GM21390 (cell line): ENCODE data around the gene COMP.
"Not testable (repeated sequence)": the region's sequence is repeated elsewhere in the genome, so short reads cannot be mapped to it uniquely, and the experiment has no call there.

Experiments
- ATAC-seq: cut with Tn5 transposase; IDR thresholded peaks from one replicate; pipeline ENCODE4 v1.9.1; 2021; ENCODE audit not compliant: unreplicated experiment

COMP gene

DNA sequence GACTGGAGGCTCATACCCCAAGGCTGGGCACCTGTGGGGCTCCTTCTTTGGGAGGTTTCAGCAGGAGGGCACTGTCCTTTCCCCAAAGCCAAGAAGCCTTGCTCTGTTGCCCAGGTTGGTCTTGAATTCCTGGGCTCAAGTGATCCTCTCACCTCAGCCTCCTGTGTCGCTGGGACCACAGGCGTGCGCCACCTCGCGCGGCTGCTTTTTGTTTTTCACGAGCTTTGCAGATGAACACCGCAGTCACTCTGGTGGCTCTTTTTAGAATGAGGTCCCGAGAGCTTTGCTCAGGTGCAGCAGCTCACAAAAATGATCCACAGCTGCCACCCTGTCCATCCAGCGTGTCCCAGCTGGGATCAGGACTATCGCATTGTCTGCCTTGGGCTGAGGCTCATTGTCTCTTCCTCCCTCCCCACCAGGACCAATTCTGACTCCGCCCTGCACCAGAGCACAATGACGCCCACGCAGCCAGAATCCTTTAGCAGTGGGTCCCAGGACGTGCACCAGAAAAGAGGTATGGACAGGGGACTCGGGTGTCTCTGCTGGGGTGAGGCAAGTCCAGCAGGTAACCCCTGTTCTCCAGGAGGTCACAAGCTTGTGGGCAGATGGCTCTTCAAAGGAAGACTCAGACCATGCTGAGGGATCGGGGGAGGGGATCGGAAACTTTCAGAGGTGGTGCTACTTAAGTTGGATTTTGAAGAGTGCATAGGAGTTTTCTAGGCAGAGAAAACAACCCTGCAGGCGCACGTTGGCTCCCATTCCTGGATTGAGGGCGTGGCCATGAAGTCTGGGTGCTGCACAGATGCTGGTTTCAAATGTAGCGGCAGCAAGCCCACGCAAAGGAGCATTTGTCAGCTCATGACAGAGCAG lies 41.5 kb downstream of the COMP start:
- no peak for ATAC-seq

DNA sequence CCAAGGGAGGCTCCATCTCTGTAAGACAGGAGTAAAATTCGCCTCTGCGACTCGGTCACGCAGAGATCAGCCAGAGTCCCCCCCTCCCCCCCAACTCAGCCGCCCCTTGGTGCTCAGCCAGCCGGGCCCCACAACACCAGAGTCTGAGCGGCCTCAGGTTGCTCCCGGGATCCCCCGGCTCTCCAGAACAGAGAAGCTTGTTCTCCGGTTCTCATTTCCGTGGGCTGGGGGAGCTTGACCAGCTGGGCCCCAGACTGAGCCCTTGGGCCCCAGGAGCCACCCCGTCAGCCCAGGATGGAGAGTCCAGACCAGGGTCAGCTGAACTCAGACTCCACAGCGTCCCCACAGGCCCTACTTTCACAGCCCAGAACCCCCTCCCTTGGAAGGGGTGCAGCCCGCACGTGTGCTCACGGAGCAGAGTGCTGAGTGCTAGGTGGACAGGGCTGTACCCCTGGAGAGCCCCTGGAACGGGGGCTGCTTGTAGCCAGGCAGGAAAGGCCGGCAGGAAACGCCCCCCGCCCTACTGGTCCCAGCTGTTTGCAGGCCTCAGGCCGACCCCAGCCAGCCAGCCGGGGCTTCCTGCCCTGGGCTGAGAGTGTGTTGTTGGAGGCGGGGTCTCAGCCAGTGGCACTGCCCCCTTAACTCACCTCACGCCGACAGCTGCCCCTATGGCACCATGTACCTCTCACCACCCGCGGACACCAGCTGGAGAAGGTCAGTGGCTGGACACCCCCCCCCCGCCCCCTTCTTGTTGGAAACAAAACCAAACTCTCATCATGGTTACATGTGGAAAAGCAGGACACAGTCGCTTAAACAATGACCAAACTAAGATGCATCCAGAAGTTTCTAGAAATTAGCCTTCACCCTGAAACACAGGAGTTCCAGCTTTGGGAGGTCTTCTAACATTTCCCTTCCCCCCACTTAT lies 44.4 kb downstream of the COMP start:
- no peak for ATAC-seq

DNA sequence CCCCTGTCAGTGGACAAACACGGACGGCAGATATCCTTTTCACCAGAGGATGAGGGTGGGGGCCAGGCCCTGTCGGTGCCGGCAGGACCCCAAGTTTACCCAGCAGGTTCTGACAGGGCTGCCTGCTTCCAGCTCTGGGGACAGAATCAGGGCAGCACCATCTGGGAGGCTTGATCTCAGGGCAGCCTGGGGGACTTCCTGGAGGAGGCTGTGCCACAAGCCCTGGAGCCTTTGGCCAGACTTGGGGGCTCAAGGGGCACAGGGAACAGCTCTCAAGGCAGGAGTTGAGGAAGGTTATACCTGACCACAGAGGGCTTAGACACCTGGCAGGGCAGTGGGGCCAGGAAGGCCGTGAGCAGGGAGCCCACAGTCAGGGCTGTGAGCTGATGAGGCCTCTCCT lies 45.2 kb downstream of the COMP start:
- no peak for ATAC-seq

DNA sequence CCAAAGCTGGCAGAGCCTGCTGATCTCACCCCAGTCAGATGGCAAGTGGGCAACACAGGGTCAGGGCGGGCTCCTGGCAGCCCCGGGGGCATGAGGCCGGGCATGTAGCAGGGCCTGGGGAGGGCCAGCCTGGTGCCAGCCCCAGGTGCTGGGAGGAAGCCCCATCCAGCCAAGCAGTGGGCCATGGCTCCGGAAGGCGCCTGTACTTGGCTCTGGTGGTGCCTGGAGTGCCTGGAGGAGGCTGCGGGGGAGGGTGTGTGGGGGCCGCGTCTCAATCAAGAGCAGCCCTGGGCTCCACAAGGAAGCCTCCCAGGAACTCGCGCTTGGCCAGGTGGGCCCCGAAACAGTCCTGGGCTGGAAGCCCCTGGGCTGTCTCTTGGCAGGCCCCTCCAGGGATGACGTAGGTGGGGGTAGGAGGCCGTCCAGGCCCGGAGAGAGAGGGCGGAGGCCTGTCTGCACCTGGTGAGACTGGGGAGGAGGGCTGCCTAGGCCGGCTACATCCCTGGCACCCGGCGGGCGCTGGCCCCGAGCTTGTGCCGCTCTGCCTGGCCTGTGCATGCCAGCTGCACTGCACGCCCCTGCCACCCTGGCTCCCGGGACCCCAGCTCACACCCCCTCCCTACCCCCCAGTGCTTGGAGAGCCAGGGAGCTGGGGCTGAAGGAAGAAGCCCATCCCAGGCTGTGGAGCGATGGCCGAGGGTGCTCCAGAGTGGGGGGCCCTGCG lies 45.9 kb downstream of the COMP start:
- ATAC-seq: no peak

DNA sequence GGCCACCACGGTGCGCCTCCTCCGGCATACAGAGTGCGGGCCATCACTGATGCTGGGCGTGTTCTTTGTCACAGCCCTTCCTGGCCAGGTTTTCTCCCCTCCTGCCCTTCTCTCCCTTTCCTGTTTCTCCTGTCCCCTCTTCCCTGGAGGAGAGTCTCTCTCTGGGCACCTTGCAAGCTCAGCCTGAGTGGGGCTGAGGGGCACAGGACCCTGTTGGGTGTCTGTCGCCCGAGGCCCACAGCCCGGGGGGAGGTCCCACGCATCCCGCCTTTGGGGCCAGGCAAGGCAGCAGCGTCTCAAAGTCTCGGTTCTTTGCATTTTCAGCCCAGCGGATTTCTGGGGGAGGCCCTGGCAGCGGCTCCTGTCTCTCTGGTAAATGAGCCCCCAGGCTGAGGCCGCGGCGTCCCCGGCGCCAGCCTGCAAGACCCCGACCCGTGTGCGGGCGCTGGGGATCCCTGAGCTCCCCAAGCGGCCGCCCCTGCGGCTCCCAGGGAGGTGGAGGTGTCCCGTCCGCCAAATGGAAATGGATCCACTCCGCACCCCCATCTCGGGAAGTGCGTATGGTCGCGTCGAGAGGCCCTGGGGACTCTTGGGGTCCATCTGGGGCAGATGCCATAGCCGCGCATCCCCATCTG lies 47.2 kb downstream of the COMP start:
- ATAC-seq: no peak

DNA sequence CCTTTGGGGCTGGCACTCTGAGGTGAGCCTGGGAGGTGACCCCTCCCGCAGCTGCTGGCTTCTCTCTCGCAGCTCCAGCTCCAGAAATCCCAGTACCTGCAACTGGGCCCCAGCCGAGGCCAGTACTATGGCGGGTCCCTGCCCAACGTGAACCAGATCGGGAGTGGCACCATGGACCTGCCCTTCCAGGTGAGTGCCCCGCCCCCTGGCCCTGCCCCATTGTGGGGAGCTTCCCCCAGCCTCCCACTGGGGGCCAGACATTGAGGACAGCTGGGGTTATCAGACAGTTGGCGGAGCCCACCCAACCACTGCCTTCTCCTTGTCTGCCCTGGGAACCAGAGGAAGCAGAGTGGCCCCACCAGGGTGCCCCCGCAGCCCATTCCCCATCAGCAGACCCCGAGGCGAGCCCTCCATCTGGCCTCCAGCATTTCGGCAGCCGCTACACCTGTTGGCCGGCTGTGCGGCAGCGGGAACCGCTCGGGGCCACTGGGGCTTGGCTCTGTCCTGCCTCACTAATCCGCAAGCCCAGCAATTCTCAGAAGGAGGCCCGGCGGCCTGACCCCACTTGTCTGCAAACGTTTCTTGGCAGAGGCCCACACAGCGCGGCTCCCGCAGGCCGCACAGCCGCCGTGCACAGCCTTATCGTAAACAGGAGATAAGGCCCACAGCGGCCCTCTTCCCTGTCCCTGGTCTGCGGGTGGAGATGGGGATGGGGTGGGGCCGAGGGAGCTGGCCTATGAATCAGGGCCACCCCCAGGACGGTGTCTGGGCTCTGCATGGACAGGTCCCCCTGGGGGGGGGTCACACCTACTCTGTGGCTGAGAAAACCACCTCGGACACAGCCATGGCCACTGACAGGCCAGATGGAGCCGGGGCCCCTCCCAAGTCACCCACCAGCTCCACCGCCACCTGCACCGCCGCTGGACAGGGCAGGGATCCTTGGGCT lies 48.0 kb downstream of the COMP start:
- no peak for ATAC-seq

DNA sequence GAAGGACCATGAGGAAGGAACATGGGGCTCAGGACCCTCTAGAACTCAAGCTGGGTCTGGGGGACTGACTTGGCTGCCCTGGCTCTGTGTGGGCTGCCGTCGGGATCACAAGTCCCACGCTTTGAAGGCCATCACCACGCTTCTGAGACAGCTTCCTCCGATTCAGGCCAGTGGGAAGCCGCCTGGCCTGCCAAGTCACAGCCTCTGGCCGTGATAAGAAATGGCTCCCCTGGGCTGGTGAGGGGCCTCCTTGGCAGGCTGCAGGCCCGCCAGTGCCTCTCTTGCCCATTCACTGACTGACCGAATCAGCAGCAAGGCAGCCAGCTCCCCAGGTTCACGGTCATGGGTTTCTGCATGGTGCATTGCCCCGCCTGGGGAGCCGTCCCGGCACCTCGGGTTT lies 48.8 kb downstream of the COMP start:
- no peak for ATAC-seq

DNA sequence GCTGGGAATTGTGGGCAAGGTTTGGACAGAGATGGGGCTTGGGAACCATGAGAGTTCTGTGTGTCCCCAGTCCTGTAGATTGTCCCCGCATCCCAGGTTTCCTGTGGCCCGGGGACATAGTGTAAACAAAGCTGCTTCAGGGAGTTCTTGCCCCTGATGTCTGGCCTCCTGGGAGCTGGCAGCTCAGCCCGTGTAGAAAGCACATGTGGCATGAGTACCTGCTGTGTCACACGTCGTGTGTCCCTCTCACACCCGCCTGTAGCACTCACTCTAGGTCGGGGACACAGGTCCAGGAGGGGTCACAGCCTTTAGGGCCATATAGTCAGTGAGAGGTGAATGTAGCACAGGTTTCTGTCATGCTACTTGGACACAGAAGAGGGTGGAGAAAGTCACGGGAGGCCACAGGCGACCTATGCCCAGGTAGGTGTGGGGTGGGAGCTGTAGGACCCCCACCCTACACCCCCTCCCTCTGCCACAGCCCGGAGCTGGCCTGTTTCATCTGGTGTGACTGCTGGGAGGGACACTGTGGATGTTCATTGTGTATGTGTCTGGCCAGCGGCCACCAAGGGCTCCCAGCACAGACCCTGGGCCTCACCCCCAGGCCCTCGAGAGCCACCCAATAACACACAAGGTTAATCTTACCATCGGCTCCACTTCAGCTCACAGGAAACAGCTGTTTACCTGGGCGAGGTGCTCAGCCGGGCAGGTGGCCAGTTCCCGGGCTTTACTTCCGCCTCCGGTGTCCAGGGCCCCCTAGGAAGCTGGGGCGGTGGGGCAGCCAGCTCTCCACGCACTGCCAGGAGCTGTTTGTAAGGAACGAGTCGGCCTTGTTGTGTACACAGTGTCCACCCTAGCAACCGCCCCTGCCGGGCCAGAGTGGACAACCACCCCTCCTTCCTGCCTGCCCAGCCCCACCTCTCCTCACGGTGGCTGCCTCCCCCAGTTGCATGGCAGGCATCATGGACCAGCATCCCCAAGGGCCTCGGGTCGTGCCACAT lies 49.7 kb downstream of the COMP start:
- ATAC-seq: no peak

DNA sequence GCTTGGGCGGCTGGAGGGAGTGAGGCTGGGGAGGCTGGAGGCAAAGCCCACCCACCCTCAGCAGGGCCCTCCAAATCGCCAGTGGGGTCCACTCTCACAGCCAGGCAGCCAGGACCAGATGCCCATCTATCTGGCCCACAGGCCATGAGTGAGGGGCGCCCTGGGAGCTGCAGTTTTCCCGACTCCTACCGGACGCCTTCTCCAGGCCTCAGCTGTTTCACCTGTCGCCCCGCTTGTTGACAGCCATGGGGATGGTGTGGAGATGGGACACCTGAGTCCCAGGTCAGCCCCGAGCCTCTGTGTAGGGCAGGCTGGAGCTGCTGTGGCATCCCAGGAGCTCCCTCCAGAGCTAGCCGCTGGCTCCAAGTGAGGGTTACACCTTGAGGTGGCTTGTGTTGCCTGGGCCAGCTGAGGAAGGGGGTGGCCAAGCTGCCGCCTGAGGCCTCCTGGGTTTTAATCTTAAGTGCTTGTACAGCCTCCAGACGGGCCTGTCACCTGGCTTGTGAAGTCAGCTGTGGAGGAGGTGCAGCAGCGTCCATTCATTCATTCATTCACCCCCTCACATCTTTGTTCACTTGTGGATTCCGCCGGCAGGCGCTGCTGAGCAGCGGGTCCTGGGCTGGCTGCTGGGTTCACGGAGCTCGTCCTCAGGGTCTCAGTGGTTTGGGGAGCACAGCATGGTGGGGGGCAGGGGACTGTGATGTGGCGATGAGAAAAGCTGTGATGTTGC lies 52.0 kb downstream of the COMP start:
- ATAC-seq: no peak

DNA sequence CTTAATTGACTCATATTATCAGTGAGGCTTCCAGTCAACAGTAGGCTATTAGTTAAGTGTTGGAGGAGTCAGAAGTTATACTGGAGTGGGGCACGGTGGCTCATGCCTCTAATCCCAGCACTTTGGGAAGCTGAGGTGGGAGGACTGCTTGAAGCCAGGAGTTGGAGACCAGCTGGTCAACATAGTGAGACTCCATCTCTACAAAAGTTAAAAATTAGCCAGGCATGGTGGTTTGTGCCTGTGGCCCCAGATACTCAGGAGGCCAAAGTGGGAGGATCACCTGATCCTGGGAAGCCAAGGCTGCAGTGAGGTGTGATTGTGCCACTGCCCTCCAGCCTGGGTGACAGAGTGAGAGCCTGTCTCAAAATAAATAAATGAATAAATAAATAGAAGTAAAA lies 53.2 kb downstream of the COMP start:
- no peak for ATAC-seq

DNA sequence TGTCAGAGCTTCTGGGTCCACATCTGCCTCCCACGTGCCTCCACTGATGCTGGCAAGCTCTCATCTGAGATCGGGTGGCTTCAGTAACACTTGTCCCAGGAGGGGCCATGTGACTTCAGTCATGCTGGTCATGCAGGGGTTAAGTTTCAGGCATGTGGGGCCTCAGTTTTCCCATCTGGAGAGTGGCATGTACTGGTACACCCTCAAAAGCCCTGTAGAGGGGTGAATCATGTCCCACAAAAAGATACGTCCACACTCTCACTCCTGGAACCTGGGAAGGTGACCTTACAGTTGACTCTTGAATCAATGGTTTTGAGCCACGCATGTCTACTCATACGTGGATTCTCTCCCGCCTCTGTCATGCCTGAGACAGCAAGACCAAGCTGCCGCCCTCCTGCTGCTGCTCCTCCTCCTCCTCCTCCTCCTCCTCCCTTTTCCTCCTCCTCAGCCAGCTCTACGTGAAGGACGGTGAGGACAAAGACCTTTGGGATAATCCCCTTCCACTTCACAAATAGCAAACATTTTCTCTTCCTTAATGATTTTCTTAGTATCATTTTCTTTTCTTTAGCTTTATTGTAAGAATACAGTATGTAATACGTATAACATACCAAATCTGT lies 53.7 kb downstream of the COMP start:
- ATAC-seq: no peak

DNA sequence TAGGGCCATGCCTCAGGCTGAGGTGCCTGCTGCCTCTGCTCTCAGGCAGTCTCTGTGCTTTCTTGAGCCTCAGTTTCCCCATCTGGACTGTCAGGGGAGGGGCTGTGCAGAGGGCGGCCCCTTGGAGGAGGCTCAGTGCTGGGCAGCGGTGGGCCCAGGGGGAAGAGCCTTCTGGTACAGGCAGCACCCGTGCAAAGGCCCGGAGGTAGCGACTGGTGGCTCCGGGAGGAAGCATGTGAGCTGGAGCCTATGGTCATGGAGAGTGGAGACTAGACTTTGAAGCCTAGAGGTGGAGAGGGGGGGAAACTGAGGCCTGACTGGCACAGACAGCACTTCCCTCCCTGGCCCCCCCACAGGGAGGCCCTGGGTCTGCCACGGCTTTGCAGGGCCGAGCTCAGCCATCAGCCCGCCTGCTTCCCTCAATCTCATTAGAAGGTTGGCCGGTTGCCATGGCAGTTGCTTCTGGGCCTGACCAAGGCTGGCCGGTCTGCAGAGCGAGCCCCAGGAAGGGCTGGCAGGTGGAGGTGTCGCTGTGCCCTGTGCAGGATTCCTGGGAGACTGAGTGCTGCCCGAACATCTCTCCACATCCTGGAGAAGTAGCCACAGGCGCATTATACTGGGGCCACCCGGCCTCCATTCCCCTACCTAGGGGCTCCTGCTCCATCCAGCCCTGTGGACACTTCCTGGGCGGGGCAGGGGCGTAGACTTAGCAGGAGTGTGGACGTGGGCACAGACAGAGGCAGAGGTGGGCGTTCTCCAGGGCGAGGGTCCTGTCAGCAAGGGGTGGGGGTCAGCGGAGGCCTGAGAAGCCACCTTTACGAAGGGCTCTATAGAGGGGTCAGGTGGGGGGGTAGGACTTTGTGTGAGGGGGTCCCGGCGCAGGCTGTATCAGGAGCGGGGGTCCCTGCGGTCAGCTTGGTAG lies 54.4 kb downstream of the COMP start:
- no peak for ATAC-seq

DNA sequence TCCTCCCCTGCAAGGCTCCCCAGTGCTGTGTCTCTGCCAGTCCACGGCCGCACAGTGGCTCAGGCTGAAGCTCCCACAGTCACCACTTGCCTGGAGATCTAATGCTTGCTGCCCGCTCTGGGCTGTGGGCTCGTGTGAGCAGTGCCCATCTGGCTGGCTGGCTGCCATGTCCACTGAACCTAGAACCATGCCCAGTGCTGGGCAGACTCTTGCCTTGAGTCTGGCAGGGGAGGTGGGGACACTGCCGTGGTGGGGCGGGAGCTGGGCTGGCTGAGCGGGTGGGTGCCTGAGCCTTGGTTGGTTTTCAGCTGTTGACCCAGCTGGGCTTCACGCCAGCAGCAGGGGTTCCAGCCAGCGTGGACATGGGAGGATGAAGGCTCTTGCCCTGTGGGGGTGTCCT lies 55.4 kb downstream of the COMP start:
- no peak for ATAC-seq

DNA sequence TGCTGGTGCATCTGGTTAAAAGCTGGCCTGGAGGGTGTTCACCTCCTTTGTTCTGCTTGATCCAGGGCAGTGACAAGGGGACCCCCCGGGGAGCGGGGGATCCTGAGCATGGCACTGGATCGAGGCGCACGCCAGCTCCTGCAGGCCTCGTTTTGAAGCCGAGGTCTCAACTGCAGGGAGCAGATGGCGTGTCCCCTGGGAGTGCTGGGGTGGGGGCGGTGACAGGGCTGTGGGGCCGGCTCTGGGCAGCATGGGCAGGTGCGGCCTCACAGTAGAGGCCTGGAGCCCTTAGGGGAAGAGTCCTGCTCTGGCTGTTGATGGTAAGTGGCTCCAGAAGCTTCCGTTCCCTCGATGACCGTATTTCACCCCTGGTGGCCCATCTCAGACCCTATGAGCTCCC lies 55.8 kb downstream of the COMP start:
- no peak for ATAC-seq

DNA sequence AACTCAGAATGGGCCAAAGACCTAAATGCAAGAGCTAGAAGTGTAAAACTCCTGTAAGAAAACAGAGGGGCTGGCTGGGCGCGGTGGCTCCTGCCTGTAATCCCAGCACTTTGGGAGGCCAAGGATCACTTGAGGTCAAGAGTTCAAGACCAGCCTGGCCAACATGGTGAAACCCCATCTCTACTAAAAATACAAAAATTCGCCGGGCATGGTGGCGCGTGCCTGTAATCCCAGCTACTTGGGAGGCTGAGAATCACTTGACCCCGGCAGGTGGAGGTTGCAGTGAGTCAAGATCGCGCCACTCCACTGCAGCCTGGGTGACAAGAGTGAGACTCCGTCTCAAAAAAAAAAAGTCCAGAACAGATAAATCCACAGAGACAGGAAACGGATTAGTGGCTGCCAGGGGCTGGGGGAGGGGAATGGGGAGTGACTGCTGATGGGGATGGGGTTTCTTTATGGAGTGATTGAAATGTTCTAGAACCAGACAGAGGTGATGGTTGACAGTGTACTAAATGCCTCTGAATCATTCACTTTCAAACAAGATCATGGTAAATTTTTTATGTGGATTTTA lies 57.3 kb downstream of the COMP start:
- not testable (repeated sequence) for ATAC-seq

DNA sequence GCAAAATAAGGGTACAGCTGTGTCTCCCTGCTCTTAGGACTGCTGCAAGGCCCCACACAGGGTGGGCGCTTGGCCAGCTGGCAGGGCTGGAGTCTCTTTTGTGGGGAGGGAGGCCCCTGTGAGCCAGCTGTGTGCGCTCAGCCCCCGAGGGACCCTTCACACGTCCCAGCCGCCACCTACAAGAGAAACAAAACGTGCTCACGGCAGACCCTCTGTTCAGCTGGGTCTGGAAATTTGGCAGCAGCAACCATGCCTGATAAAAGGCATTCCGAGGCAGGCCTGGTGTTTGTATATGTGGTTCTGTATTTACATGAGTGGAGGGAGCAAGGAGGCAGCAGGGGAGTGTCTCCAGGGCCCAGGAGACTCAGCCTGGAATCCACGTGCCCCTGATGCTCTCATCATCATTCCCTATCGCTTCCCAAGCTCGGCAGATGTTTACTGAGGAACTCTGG lies 57.9 kb downstream of the COMP start:
- no peak for ATAC-seq
